22Rv1 (cell line): ENCODE results near the gene CTDSPL.

Experiments used
- H3K27ac ChIP-seq: fragments of 450-650 bp; 2 replicates; pipeline ENCODE4 v1.5.1; 2017
- CTCF ChIP-seq: fragments of 450-650 bp; IDR thresholded peaks from 2 replicates; pipeline ENCODE4 v1.5.1; 2017; ENCODE audit warnings: mild to moderate bottlenecking
- ZFX ChIP-seq: fragments of 450-650 bp; IDR thresholded peaks from 2 replicates; pipeline ENCODE4 v1.6.1; 2017; ENCODE audit warnings: antibody characterized with exemption, borderline replicate concordance

The CTDSPL gene

DNA sequence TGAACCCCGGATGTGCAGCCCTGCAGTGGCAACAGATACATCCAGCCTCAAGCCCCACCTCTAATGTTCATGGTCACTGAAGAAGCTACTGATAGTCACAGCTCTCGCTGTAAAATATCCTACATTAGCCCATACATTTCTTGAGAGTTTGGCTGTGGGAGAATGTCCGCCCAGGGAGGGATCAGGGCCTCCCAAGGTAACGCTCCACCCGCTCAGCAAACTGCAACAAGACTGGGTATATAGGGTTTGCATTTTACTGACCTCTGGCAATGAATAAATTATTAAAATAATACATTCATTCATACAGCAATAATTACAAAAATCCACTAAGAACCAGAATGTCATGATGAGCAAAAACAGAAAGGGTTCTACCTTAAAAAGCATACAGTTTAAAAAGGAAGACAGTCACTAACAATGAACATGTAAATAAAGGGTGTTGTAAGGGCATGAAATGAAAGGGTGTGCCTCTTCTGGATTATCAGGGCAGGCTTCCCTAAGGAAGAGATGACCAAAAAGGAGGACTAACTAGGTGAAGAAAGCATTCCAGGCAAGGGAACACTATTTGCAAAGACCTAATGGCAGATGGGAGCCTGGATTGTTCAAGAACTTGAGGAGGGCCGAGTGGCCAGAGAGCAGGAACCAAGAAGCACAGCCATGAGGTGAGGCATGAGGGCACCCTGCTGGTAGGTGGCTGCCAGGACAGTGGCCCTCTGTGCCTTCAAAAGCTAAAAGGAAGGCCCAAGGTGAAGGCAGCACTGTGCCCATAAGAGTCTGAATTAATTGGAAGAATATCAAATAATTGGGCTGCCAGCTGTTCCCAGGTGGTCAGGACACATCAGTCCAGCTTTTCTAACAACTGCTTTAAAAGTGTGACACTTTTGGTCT is 28.1 kb upstream of the CTDSPL start:
- TF ChIP-seq ZFX (no peak), CTCF (0 out of 2 replicates have a peak, but pooled peaks have one; percentile 4)
- H3K27ac ChIP-seq, result no peak overlapping the region

DNA sequence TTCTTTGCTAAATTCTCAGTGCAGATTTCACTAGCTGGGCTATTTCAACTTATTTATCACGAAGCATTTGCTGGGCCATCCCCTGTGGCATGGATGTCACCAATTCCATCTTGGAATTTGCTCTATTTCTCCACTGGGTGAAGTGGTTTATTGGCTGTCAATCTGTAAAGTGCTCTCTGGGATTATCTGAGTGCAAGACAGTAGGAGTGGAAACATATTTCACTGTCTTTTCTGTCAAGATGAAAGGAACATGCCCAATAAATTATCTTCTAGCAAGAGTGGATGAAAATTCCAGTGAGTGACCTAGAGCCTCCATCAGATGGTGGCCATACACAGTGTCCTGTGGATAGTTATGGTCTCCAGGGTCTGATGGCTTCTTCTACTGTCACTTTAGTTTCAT is 25.1 kb upstream of the CTDSPL start:
- TF ChIP-seq ZFX, result no peak
- no peak for TF ChIP-seq CTCF
- H3K27ac ChIP-seq, result no peak overlapping the region

GRCh38 chr3:37847689-37848088 is 14.0 kb upstream of the CTDSPL start:
- H3K27ac ChIP-seq, result no peak overlapping the region

GRCh38 chr3:37849146-37849923 is 12.3 kb upstream of the CTDSPL start:
- no peak overlapping the region for H3K27ac ChIP-seq
- TF ChIP-seq ZFX (no peak), CTCF (no peak)

More at GRCh38 chr3:37847689-37848088, 14.0 kb upstream of the CTDSPL start:
- TF ChIP-seq ZFX, result no peak
- no peak for TF ChIP-seq CTCF

GRCh38 chr3:37852097-37852496 is 9.6 kb upstream of the CTDSPL start:
- TF ChIP-seq CTCF, result no peak
- TF ChIP-seq ZFX, result no peak
- no peak overlapping the region for H3K27ac ChIP-seq

DNA sequence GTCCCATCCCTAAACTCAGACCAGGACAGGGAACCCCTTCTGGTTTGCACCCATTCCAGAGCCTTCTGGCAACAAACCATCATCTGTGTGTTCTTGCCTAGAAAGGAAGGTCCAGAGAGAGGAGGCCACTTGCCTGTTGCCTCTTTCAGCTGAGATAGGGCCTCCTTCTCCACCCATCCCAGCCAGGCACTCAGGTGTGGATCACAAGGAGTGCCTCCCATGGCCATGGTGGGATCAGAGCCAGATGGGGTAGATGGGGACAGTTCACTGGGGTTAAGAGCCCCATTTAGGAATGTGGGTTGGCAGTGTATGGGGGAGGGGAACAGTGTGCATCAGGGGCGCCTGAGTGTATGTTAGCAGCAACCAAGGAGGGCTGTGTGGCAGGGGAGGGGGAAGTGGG is 8.9 kb upstream of the CTDSPL start:
- no peak for TF ChIP-seq ZFX
- no peak for TF ChIP-seq CTCF
- H3K27ac ChIP-seq, result no peak overlapping the region
